AG09319 (cell line): ENCODE measurements around the gene EGLN3.

ENCODE experiments used
- DNase-seq: peaks from one replicate; pipeline ENCODE4 v3.0.0-alpha.2; 2010; ENCODE audit warnings: low read depth; ENCODE audit errors: extremely low read depth
- CTCF ChIP-seq: IDR thresholded peaks from 2 replicates; pipeline ENCODE4 v1.5.1; 2011; ENCODE audit warnings: low read depth, mild to moderate bottlenecking, inconsistent platforms, low read length, moderate library complexity

The EGLN3 gene

GRCh38 chr14:33958605-33959226 lies 7.8 kb upstream of the EGLN3 start:
- DNase-seq = no peak
- TF ChIP-seq CTCF = no peak

GRCh38 chr14:33957993-33958392 lies 7.1 kb upstream of the EGLN3 start:
- TF ChIP-seq CTCF = no peak

GRCh38 chr14:33957299-33957698 lies 6.4 kb upstream of the EGLN3 start:
- no peak for TF ChIP-seq CTCF

More at GRCh38 chr14:33957993-33958392, 7.1 kb upstream of the EGLN3 start:
- DNase-seq = no peak

GRCh38 chr14:33956640-33957039 lies 5.8 kb upstream of the EGLN3 start:
- no peak for TF ChIP-seq CTCF
- no peak for DNase-seq

More at GRCh38 chr14:33957299-33957698, 6.4 kb upstream of the EGLN3 start:
- DNase-seq = no peak

GRCh38 chr14:33954016-33954598 lies 3.2 kb upstream of the EGLN3 start:
- DNase-seq = no peak
- TF ChIP-seq CTCF = no peak

- no peak for DNase-seq
- no peak for TF ChIP-seq CTCF
These were observed 1.7 kb upstream of the EGLN3 start for GRCh38 chr14:33952541-33952940.

GRCh38 chr14:33951183-33951840 lies 438 bp upstream of the EGLN3 start:
- no peak for TF ChIP-seq CTCF
- no peak for DNase-seq
